DND-41 (cell line): ENCODE measurements around the gene SPACA6.

Experiments
- ATAC-seq: fragments of 200-7000 bp; cut with Tn5 transposase; 3 replicates; pipeline ENCODE4 v1.9.1; 2021; ENCODE audit warnings: low read depth; ENCODE audit not compliant: insufficient read depth
- DNase-seq: peaks from one replicate; pipeline ENCODE4 v3.0.0-alpha.2; 2020
- H2AFZ ChIP-seq: 2 replicates; pipeline ENCODE4 v1.6.0; 2012; ENCODE audit warnings: low read depth, low read length
- H3K27ac ChIP-seq: 2 replicates; pipeline ENCODE4 v1.5.1; 2012; ENCODE audit warnings: low read length, inconsistent platforms
- H3K27me3 ChIP-seq: fragments of 200-600 bp; sonication (generic); 2 replicates; pipeline ENCODE4 v1.6.0; 2012; ENCODE audit warnings: low read length, mild to moderate bottlenecking, inconsistent platforms; ENCODE audit not compliant: insufficient read depth, poor library complexity
- H3K36me3 ChIP-seq: 2 replicates; pipeline ENCODE4 v1.5.1; 2012; ENCODE audit warnings: low read length, inconsistent platforms; ENCODE audit not compliant: insufficient read depth
- H3K4me1 ChIP-seq: 2 replicates; pipeline ENCODE4 v1.5.1; 2012; ENCODE audit warnings: mild to moderate bottlenecking, low read length; ENCODE audit not compliant: insufficient read depth
- H3K4me2 ChIP-seq: 2 replicates; pipeline ENCODE4 v1.6.0; 2012; ENCODE audit warnings: mild to moderate bottlenecking, moderate library complexity, low read length, inconsistent platforms; ENCODE audit not compliant: insufficient read depth
- H3K4me3 ChIP-seq, 2 experiments: fragments of 200-600 bp in 1 of 2; shearing (Covaris generic) in 1 of 2; 2 replicates each; pipeline ENCODE4 v1.5.1; 2012 to 2016; ENCODE audit warnings: inconsistent platforms in 2 of 2, low read length in 2 of 2, mild to moderate bottlenecking in 2 of 2, low read depth in 1 of 2, moderate library complexity in 1 of 2
- H3K79me2 ChIP-seq: 2 replicates; pipeline ENCODE4 v1.6.0; 2012; ENCODE audit warnings: low read length, inconsistent platforms; ENCODE audit not compliant: insufficient read depth
- H3K9ac ChIP-seq: 2 replicates; pipeline ENCODE4 v1.6.0; 2012; ENCODE audit warnings: low read depth, mild to moderate bottlenecking, inconsistent platforms, low read length, moderate library complexity
- H3K9me3 ChIP-seq: 2 replicates; pipeline ENCODE4 v1.5.1; 2012; ENCODE audit warnings: low read length, moderate library complexity, mild to moderate bottlenecking, inconsistent platforms; ENCODE audit not compliant: insufficient read depth, severe bottlenecking
- H4K20me1 ChIP-seq: 2 replicates; pipeline ENCODE4 v1.6.0; 2012; ENCODE audit warnings: low read length; ENCODE audit not compliant: insufficient read depth
- CTCF ChIP-seq: IDR thresholded peaks from 2 replicates; pipeline ENCODE4 v1.5.1; 2012; ENCODE audit warnings: borderline replicate concordance, low read length, moderate library complexity, mild to moderate bottlenecking; ENCODE audit not compliant: poor library complexity, severe bottlenecking; ENCODE audit errors: extremely low read depth
- EZH2 ChIP-seq: IDR thresholded peaks from 3 replicates; pipeline ENCODE4 v1.6.1; 2012; ENCODE audit warnings: borderline replicate concordance, low read depth, mild to moderate bottlenecking, moderate library complexity, low read length, inconsistent platforms; ENCODE audit not compliant: severe bottlenecking

The SPACA6 gene

GRCh38 chr19:51716925-51717324 lies 23.8 kb downstream of the SPACA6 start:
- ATAC-seq (no peak), DNase-seq (no peak)
- Histone ChIP-seq H3K4me1 (no peaks in the 10 kb centered on the region), H3K36me3 (no peaks in the 10 kb centered on the region), H3K9me3 (no peaks in the 10 kb centered on the region), H3K27ac (no peak overlapping the region), H3K4me2 (no peak overlapping the region), H2AFZ (no peak overlapping the region), H3K9ac (no peak overlapping the region), H3K4me3 (no peak overlapping the region), H3K27me3 (no peaks in the 10 kb centered on the region), H3K79me2 (no peaks in the 10 kb centered on the region), H4K20me1 (no peaks in the 10 kb centered on the region)
- no peak for TF ChIP-seq EZH2
- TF ChIP-seq CTCF, result no peak

- Histone ChIP-seq H3K4me3 (no peak overlapping the region), H2AFZ (no peak overlapping the region)
- DNase-seq, result no peak
Measured at GRCh38 chr19:51719251-51719988, 26.3 kb downstream of the SPACA6 start.

GRCh38 chr19:51721905-51722304 lies 28.8 kb downstream of the SPACA6 start:
- no peaks in the 10 kb centered on the region for H3K27me3 ChIP-seq
- H3K36me3 ChIP-seq, result no peaks in the 10 kb centered on the region
- no peak for ATAC-seq
- no peak overlapping the region for H3K9ac ChIP-seq
- H4K20me1 ChIP-seq, result no peaks in the 10 kb centered on the region
- DNase-seq, result no peak
- no peaks in the 10 kb centered on the region for H3K4me1 ChIP-seq
- H3K9me3 ChIP-seq, result no peaks in the 10 kb centered on the region
- H3K79me2 ChIP-seq, result no peaks in the 10 kb centered on the region
- no peak overlapping the region for H2AFZ ChIP-seq
- TF ChIP-seq CTCF, result no peak
- TF ChIP-seq EZH2, result no peak
- no peak overlapping the region for H3K4me2 ChIP-seq
- no peak overlapping the region for H3K4me3 ChIP-seq
- H3K27ac ChIP-seq, result no peak overlapping the region

More at GRCh38 chr19:51719251-51719988, 26.3 kb downstream of the SPACA6 start:
- no peak overlapping the region for H3K9ac ChIP-seq
- no peaks in the 10 kb centered on the region for H3K79me2 ChIP-seq
- no peak overlapping the region for H3K4me2 ChIP-seq
- no peak for TF ChIP-seq CTCF
- TF ChIP-seq EZH2, result no peak
- no peaks in the 10 kb centered on the region for H3K27me3 ChIP-seq
- H3K4me1 ChIP-seq, result no peaks in the 10 kb centered on the region
- H4K20me1 ChIP-seq, result no peaks in the 10 kb centered on the region
- no peak overlapping the region for H3K27ac ChIP-seq
- no peak for ATAC-seq
- no peaks in the 10 kb centered on the region for H3K36me3 ChIP-seq
- no peaks in the 10 kb centered on the region for H3K9me3 ChIP-seq
